Adrenal gland (tissue), 12 donors: ENCODE measurements around the gene INPPL1. TPM values are rescaled to one million over a fixed set of nuclear protein-coding genes. Genes with fewer than 3 reads are reported as not detected.
"Not testable (repeated sequence)": the region's sequence is repeated elsewhere in the genome, so short reads cannot be mapped to it uniquely, and the experiment has no call there.

ENCODE experiments used
- DNase-seq, 7 donors: peaks; one replicate each; pipeline ENCODE4 v3.0.0-alpha.2; 2019 to 2020
- H3K27ac ChIP-seq, 5 donors: fragments of 200-600 bp; sonication (generic) in 4 of 5; 1 replicate in 3 of 5; 2 replicates in 2 of 5; pipeline versions ENCODE4 v1.5.1 to v1.8.0; 2016 to 2020; ENCODE audit warnings: mild to moderate bottlenecking in 1 of 5
- H3K27me3 ChIP-seq: fragments of 200-600 bp; 2 replicates; pipeline ENCODE4 v1.8.0; 2021
- H3K36me3 ChIP-seq, 2 donors: fragments of 200-600 bp; replicated peaks in 1 of 2; 1 replicate in 1 of 2; 2 replicates in 1 of 2; pipeline versions ENCODE4 v1.5.1 to v1.8.0; 2018 to 2022
- H3K4me1 ChIP-seq, 2 donors: fragments of 200-600 bp; replicated peaks in 1 of 2; 1 replicate in 1 of 2; 2 replicates in 1 of 2; pipeline versions ENCODE4 v1.5.1 to v1.8.0; 2018 to 2021
- H3K4me3 ChIP-seq, 4 donors: fragments of 200-600 bp; sonication (generic) in 3 of 4; one replicate each; pipeline ENCODE4 v1.5.1; 2016 to 2018
- H3K9me3 ChIP-seq, 3 donors: fragments of 200-600 bp; sonication (generic) in 1 of 3; replicated peaks in 1 of 3; 1 replicate in 2 of 3; 2 replicates in 1 of 3; pipeline versions ENCODE4 v1.5.1 to v1.8.0; 2016 to 2021
- CTCF ChIP-seq, 6 experiments: fragments of 450-650 bp in 4 of 6; fragments of 200-600 bp in 2 of 6; sonication (generic) in 1 of 6; IDR thresholded peaks; 1 replicate in 5 of 6; 2 replicates in 1 of 6; pipeline versions ENCODE4 v1.5.1 to v1.8.0; 2016 to 2021; ENCODE audit warnings: antibody characterized with exemption in 6 of 6, mild to moderate bottlenecking in 2 of 6, moderate library complexity in 1 of 6
- POLR2A ChIP-seq, 2 donors: fragments of 450-650 bp; IDR thresholded peaks; one replicate each; pipeline ENCODE4 v1.6.1; 2017; ENCODE audit warnings: antibody characterized with exemption in 2 of 2, mild to moderate bottlenecking in 2 of 2, moderate library complexity in 1 of 2
- WGBS, 4 donors: extraction: QIAGEN DNeasy Blood & Tissue Kit in 2 of 4; methylation state at CpG; one replicate each; pipeline versions ENCODE4 v1.1.5 to v1.1.7; 2013 to 2017; 5-methylcytosine and 5-hydroxymethylcytosine counted together
- intact Hi-C, 2 donors: fragments of 100-400 bp; cut with DNase I; formaldehyde crosslinking; loops; one replicate each; pipeline versions ENCODE4 v1.14.1 to v1.15.0; 2022 to 2023
- polyA plus RNA-seq, 3 donors: library from polyadenylated mRNA; stranded (reverse); fragments of 200-250 nt in 2 of 3; fragments of 350-450 nt in 1 of 3; fragmentation: Illumina TruSeq in 1 of 3; extraction: RNeasy Lipid Tissue Mini Kit (QIAGEN cat#74804) in 1 of 3; gene quantifications; one replicate each; pipeline ENCODE4 v1.2.3, GENCODE V29; 2013 to 2014
- total RNA-seq, 9 donors: library from RNA; depleted of rRNA in 4 of 9; stranded (reverse); fragments of >200 nt in 4 of 9; fragments of 120-200 nt in 1 of 9; fragmentation: NEBNext Ultra II Directional in 1 of 9; extraction: Animal tissue kit (Norgen Biotek cat#: 25700) in 1 of 9; gene quantifications; one replicate each; pipeline versions ENCODE4 v1.1.0 to v1.2.4, GENCODE V29; 2013 to 2023
- donor health status: healthy with polysubstance abuse.
- donor health status: Bipolar disorder and iron deficiency.
- donor health status: DM: yes; HTN: yes; CAD: no.
- donor health status: DM: no; HTN: no; CAD: no.
- donor health status: DM: no; HTN: no; CAD: no.
- donor health status: DM: yes; HTN: yes; CAD: no.

Gene INPPL1
- total and polyA plus RNA-seq, 12 donors = 45.3 to 395 (median 118) TPM

- Histone ChIP-seq H3K27ac (no peak overlapping the region), H3K4me3 (no peak overlapping the region), H3K36me3 (no peaks in the 10 kb centered on the region), H3K27me3 (no peaks in the 10 kb centered on the region), H3K9me3 (no peaks in the 10 kb centered on the region), H3K4me1 (no peaks in the 10 kb centered on the region)
- DNase-seq = no peak
- no peak for TF ChIP-seq POLR2A (IDR thresholded peaks at IDR 0.05)
- WGBS, 4 donors = 79 to 89% (median 86%) methylated on average over 7 of the region's 7 CpGs
- intact Hi-C loops = no loop called here
Measured at GRCh38 chr11:72179049-72179803, 45.3 kb upstream of the INPPL1 start.

GRCh38 chr11:72179804-72180396 is 44.7 kb upstream of the INPPL1 start:
- H3K27ac ChIP-seq = no peak overlapping the region
- no peaks in the 10 kb centered on the region for H3K4me1 ChIP-seq
- H3K4me3 ChIP-seq = no peak overlapping the region
- no peaks in the 10 kb centered on the region for H3K36me3 ChIP-seq
- no peak for DNase-seq
- TF ChIP-seq CTCF (IDR thresholded peaks at IDR 0.05) (no peak), POLR2A (IDR thresholded peaks at IDR 0.05) (no peak)
- 77 to 88% (median 79%) methylated on average over 4 of the region's 4 CpGs for WGBS, 4 donors
- no peaks in the 10 kb centered on the region for H3K27me3 ChIP-seq
- intact Hi-C loops = no loop called here
- H3K9me3 ChIP-seq = no peaks in the 10 kb centered on the region

GRCh38 chr11:72180892-72181552 is 43.5 kb upstream of the INPPL1 start:
- H3K27ac ChIP-seq, DNase-seq, H3K9me3 ChIP-seq, intact Hi-C loops, H3K4me1 ChIP-seq, H3K27me3 ChIP-seq, H3K4me3 ChIP-seq, H3K36me3 ChIP-seq: not testable (repeated sequence)
- 66 to 78% (median 68%) methylated on average over 6 to 7 of the region's 7 CpGs for WGBS, 4 donors

- intact Hi-C loops, DNase-seq, H3K4me1 ChIP-seq, H3K27ac ChIP-seq, H3K36me3 ChIP-seq, H3K27me3 ChIP-seq, H3K9me3 ChIP-seq, H3K4me3 ChIP-seq: not testable (repeated sequence)
- WGBS, 4 donors = 54 to 81% (median 76%) methylated on average over 3 of the region's 3 CpGs
Measured at GRCh38 chr11:72181553-72181958, 43.0 kb upstream of the INPPL1 start.

GRCh38 chr11:72188267-72188666 is 36.3 kb upstream of the INPPL1 start:
- DNase-seq = no peak
- Histone ChIP-seq H3K27ac (no peak overlapping the region), H3K36me3 (no peaks in the 10 kb centered on the region), H3K4me1 (no peaks in the 10 kb centered on the region), H3K4me3 (no peak overlapping the region), H3K9me3 (no peaks in the 10 kb centered on the region), H3K27me3 (no peaks in the 10 kb centered on the region)
- TF ChIP-seq POLR2A (IDR thresholded peaks at IDR 0.05) (no peak), CTCF (IDR thresholded peaks at IDR 0.05) (no peak)
- intact Hi-C loops = no loop called here
- 82 to 92% (median 87%) methylated on average over 1 of the region's 1 CpG for WGBS, 4 donors
